ENCODE measurements around the gene GALNT15. TPM values are rescaled to one million over a fixed set of nuclear protein-coding genes. Genes with fewer than 3 reads are reported as not detected.

Gene GALNT15
- total RNA-seq, 2 donors from 2014 or later = 0.13 TPM; not detected in 1

GRCh38 chr3:16130066-16130465 is 44.4 kb upstream of the GALNT15 start:
- H3K27ac ChIP-seq (ENCODE audit: low read depth, low read length) = no peak overlapping the region
- no peaks in the 10 kb centered on the region for H3K9me3 Mint-ChIP-seq
- no peaks in the 10 kb centered on the region for H3K36me3 Mint-ChIP-seq (ENCODE audit: low read depth)
- no peak overlapping the region for H3K4me3 Mint-ChIP-seq
- H3K27ac Mint-ChIP-seq = peak overlapping the region; percentile 71
- no peaks in the 10 kb centered on the region for H3K27me3 ChIP-seq (ENCODE audit: control insufficient read depth, insufficient read depth, low read length, poor library complexity, severe bottlenecking)
- no peak for DNase-seq
- no peaks in the 10 kb centered on the region for H3K27me3 Mint-ChIP-seq (ENCODE audit: insufficient read depth)
- no peaks in the 10 kb centered on the region for H3K4me1 ChIP-seq (ENCODE audit: control insufficient read depth, insufficient read depth, low read length)
- no peak overlapping the region for H3K4me3 ChIP-seq (ENCODE audit: low read length)
- no peaks in the 10 kb centered on the region for H3K4me1 Mint-ChIP-seq
- H3K36me3 ChIP-seq (ENCODE audit: control insufficient read depth, insufficient read depth, low read length) = no peaks in the 10 kb centered on the region
- H3K9ac ChIP-seq (ENCODE audit: extremely low read depth, low read length, poor library complexity, severe bottlenecking) = no peak overlapping the region
- WGBS, 2 experiments (ENCODE audit: insufficient coverage in 1 of 2, insufficient read length in 1 of 2) = 50 to 66% methylated on average over 2 to 4 of the region's 4 CpGs
- TF ChIP-seq, protein P1, sequence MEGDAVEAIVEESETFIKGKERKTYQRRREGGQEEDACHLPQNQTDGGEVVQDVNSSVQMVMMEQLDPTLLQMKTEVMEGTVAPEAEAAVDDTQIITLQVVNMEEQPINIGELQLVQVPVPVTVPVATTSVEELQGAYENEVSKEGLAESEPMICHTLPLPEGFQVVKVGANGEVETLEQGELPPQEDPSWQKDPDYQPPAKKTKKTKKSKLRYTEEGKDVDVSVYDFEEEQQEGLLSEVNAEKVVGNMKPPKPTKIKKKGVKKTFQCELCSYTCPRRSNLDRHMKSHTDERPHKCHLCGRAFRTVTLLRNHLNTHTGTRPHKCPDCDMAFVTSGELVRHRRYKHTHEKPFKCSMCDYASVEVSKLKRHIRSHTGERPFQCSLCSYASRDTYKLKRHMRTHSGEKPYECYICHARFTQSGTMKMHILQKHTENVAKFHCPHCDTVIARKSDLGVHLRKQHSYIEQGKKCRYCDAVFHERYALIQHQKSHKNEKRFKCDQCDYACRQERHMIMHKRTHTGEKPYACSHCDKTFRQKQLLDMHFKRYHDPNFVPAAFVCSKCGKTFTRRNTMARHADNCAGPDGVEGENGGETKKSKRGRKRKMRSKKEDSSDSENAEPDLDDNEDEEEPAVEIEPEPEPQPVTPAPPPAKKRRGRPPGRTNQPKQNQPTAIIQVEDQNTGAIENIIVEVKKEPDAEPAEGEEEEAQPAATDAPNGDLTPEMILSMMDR (conservative IDR thresholded peaks at IDR 0.05) = no peak
- H3K9me3 ChIP-seq (ENCODE audit: control insufficient read depth, low read length) = no peaks in the 10 kb centered on the region

GRCh38 chr3:16132190-16132589 is 42.3 kb upstream of the GALNT15 start:
- peak; percentile 69 for DNase-seq
- no peaks in the 10 kb centered on the region for H3K4me1 Mint-ChIP-seq
- Histone ChIP-seq H3K4me1 (ENCODE audit: control insufficient read depth, insufficient read depth, low read length) (no peaks in the 10 kb centered on the region), H3K4me3 (ENCODE audit: low read length) (no peak overlapping the region), H3K36me3 (ENCODE audit: control insufficient read depth, insufficient read depth, low read length) (no peaks in the 10 kb centered on the region), H3K9me3 (ENCODE audit: control insufficient read depth, low read length) (peaks cover 1% of the 10 kb centered on the region), H3K27me3 (ENCODE audit: control insufficient read depth, insufficient read depth, low read length, poor library complexity, severe bottlenecking) (no peaks in the 10 kb centered on the region), H3K9ac (ENCODE audit: extremely low read depth, low read length, poor library complexity, severe bottlenecking) (no peak overlapping the region), H3K27ac (ENCODE audit: low read depth, low read length) (no peak overlapping the region)
- H3K9me3 Mint-ChIP-seq = peaks cover 3% of the 10 kb centered on the region
- no peaks in the 10 kb centered on the region for H3K27me3 Mint-ChIP-seq (ENCODE audit: insufficient read depth)
- TF ChIP-seq, protein P1 (conservative IDR thresholded peaks at IDR 0.05) = no peak
- H3K27ac Mint-ChIP-seq = no peak overlapping the region
- no peaks in the 10 kb centered on the region for H3K36me3 Mint-ChIP-seq (ENCODE audit: low read depth)
- no peak overlapping the region for H3K4me3 Mint-ChIP-seq
- 77 to 82% methylated on average over 4 to 7 of the region's 7 CpGs for WGBS, 2 experiments (ENCODE audit: insufficient coverage in 1 of 2, insufficient read length in 1 of 2)

DNA sequence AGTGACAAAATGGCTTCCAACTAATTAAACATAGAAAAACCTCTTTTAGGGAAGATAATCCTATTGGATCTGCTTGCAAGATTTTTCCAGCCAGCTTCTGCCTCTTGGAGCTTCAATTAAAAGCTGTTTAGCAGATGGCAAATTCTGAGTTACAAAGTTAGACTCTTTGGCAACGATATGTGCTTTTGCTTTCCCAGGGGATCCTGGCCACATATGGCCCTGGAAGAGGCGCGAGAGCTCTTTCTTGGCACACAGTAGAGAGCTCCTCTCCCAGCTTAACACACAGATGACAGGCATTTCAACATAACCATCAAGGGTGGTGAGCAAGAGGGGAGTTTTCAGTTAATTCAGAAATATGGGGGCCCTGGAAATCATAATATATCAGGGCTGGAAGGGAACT is 41.6 kb upstream of the GALNT15 start:
- Histone ChIP-seq H3K27ac (ENCODE audit: low read depth, low read length) (no peak overlapping the region), H3K27me3 (ENCODE audit: control insufficient read depth, insufficient read depth, low read length, poor library complexity, severe bottlenecking) (no peaks in the 10 kb centered on the region), H3K36me3 (ENCODE audit: control insufficient read depth, insufficient read depth, low read length) (no peaks in the 10 kb centered on the region), H3K9me3 (ENCODE audit: control insufficient read depth, low read length) (peaks cover 9% of the 10 kb centered on the region), H3K4me3 (ENCODE audit: low read length) (no peak overlapping the region), H3K4me1 (ENCODE audit: control insufficient read depth, insufficient read depth, low read length) (no peaks in the 10 kb centered on the region), H3K9ac (ENCODE audit: extremely low read depth, low read length, poor library complexity, severe bottlenecking) (no peak overlapping the region)
- Mint-ChIP-seq H3K4me3 (no peak overlapping the region), H3K9me3 (peaks cover 5% of the 10 kb centered on the region), H3K36me3 (ENCODE audit: low read depth) (no peaks in the 10 kb centered on the region), H3K27ac (no peak overlapping the region), H3K27me3 (ENCODE audit: insufficient read depth) (no peaks in the 10 kb centered on the region), H3K4me1 (no peaks in the 10 kb centered on the region)
- WGBS, 2 experiments (ENCODE audit: insufficient coverage in 1 of 2, insufficient read length in 1 of 2) = 86 to 91% methylated on average over 1 to 3 of the region's 3 CpGs
- no peak for DNase-seq
- TF ChIP-seq, protein P1 (conservative IDR thresholded peaks at IDR 0.05) = no peak

All from endodermal cell (in vitro differentiated cells).